SK-N-DZ (cell line): ENCODE data around the gene TTLL11.

Experiments
- DNase-seq: peaks from one replicate; pipeline ENCODE4 v3.0.0-alpha.2; 2015; ENCODE audit warnings: low spot score
- small RNA-seq, 2 experiments: library from RNA; depleted of rRNA; stranded (forward); fragments of <200 nt; gene quantifications; one replicate each; pipeline ENCODE3, GENCODE V24; 2014

The TTLL11 gene

DNA sequence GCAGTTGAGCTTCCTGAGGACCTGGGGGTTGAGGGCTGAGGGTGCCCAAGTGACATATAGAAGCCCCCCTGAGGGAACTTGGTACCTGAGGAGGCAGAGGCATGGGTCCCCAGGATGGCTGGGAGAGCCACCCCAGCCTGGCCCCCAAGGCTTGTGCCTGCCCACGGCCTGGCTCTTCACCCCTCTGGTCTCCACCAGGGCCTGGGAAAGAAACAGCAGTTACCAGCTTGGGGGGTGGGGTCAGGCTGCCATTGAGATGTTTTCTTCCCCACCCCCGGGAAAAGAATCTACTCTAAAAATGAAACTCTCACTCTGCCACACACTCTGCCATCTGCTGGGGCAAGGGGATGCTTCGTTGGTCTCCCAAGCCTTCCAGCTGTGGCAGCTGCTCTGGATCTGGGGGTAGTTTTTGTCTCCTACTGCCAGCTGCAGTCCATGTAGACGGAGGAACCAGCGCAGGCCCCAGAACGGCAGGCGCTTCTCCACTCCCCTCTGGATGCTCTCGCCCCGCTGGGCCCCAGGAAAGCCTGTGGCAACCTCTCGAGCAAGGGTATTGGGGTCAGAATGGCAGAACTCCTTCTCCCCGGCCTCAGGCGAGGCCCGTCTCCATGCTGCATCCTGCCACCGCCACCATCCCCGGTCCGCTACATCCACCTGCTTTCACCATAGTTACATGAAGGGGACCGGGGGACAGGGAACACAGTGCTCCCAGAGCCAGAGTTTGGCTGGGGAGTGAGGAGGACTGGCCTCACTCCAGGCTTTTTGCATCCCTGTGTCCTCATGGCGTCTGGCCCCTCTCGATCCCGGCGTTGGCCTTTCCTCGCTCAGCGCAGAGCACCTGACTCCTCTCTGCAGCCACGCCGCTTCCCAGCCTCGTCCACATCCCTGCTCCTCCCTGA is 318.1 kb downstream of the TTLL11 start:
- no peak for DNase-seq

GRCh38 chr9:121773954-121774714 is 319.0 kb downstream of the TTLL11 start:
- DNase-seq, result no peak

- DNase-seq, result no peak
Measured at GRCh38 chr9:121773286-121773953, 319.7 kb downstream of the TTLL11 start.

GRCh38 chr9:121772600-121773285 is 320.4 kb downstream of the TTLL11 start:
- DNase-seq, result no peak

Small RNA genes within 50 kb of the gene (small RNA-seq; reads per million reads assigned to genes)
- 0 reads per million in 2 experiments for gene MIR4478
